WTC11 (cell line): Measurements from ENCODE around the gene ACTG2. TPM values are rescaled to one million over a fixed set of nuclear protein-coding genes. Genes with fewer than 3 reads are reported as not detected.

Source experiments
- ATAC-seq: fragments of 200-7000 bp; cut with Tn5 transposase; 2 replicates; pipeline ENCODE4 v1.10.0; 2021; ENCODE audit warnings: mild to moderate bottlenecking, moderate library complexity
- CTCF ChIA-PET: fragments of 300-600 bp; sonication (Branson Sonifier 250); formaldehyde crosslinking; loops from one replicate; lab custom pipeline; 2021; ENCODE audit warnings: antibody characterized with exemption; lab: Charles Lee
- POLR2A ChIA-PET: fragments of 350-600 bp; sonication (Branson Sonifier 250); formaldehyde crosslinking; loops from one replicate; lab custom pipeline; 2021; ENCODE audit warnings: antibody characterized with exemption; lab: Charles Lee
- DNase-seq: peaks from one replicate; pipeline ENCODE4 v3.0.0; 2021; ENCODE audit warnings: low spot score
- H3K27ac Mint-ChIP-seq: 2 replicates; pipeline ENCODE4 v1.8.0; 2021; ENCODE audit warnings: mixed read lengths
- H3K27me3 Mint-ChIP-seq: 2 replicates; pipeline ENCODE4 v1.8.0; 2021; ENCODE audit warnings: low read depth, mild to moderate bottlenecking, moderate library complexity, mixed read lengths
- H3K36me3 Mint-ChIP-seq: 2 replicates; pipeline ENCODE4 v1.8.0; 2021; ENCODE audit warnings: mixed read lengths
- H3K4me1 Mint-ChIP-seq: 2 replicates; pipeline ENCODE4 v1.8.0; 2022; ENCODE audit warnings: mixed read lengths
- H3K4me3 Mint-ChIP-seq: 2 replicates; pipeline ENCODE4 v1.8.0; 2021; ENCODE audit warnings: mild to moderate bottlenecking, moderate library complexity, mixed read lengths
- H3K9me3 Mint-ChIP-seq: 2 replicates; pipeline ENCODE4 v1.8.0; 2021; ENCODE audit warnings: mixed read lengths
- ATF6 ChIP-seq: sonication (generic); formaldehyde crosslinking; IDR thresholded peaks from 2 replicates; pipeline ENCODE4 v1.8.1; 2023; ENCODE audit warnings: mild to moderate bottlenecking, missing genetic modification reagents
- CDX4 ChIP-seq: fragments of 250-450 bp; sonication (Bioruptor Pico); IDR thresholded peaks from 2 replicates; pipeline ENCODE4 v1.9.0; 2021; ENCODE audit warnings: moderate library complexity, mild to moderate bottlenecking, inconsistent platforms, borderline replicate concordance
- CREB1 ChIP-seq: sonication (generic); formaldehyde crosslinking; IDR thresholded peaks from 2 replicates; pipeline ENCODE4 v1.8.0; 2023; ENCODE audit warnings: mild to moderate bottlenecking, missing genetic modification reagents
- CTCF ChIP-seq: fragments of 200-600 bp; IDR thresholded peaks from 2 replicates; pipeline ENCODE4 v1.8.0; 2022; ENCODE audit warnings: antibody characterized with exemption
- ELF4 ChIP-seq: sonication (generic); formaldehyde crosslinking; IDR thresholded peaks from 2 replicates; pipeline ENCODE4 v1.8.1; 2022; ENCODE audit warnings: low read depth, mild to moderate bottlenecking, moderate library complexity, missing genetic modification reagents
- ESRRA ChIP-seq: sonication (generic); formaldehyde crosslinking; IDR thresholded peaks from 2 replicates; pipeline ENCODE4 v1.8.1; 2022; ENCODE audit warnings: mild to moderate bottlenecking, missing genetic modification reagents, borderline replicate concordance
- FOXJ3 ChIP-seq: sonication (generic); formaldehyde crosslinking; IDR thresholded peaks from 2 replicates; pipeline ENCODE4 v1.9.0; 2021; ENCODE audit warnings: missing genetic modification reagents, mild to moderate bottlenecking, borderline replicate concordance
- HMGXB4 ChIP-seq: sonication (generic); formaldehyde crosslinking; IDR thresholded peaks from 2 replicates; pipeline ENCODE4 v1.8.1; 2023; ENCODE audit warnings: mild to moderate bottlenecking, moderate library complexity, missing genetic modification reagents
- KAT7 ChIP-seq: sonication (generic); formaldehyde crosslinking; IDR thresholded peaks from 2 replicates; pipeline ENCODE4 v1.8.1; 2023; ENCODE audit warnings: missing genetic modification reagents, mild to moderate bottlenecking, borderline replicate concordance
- MLX ChIP-seq: sonication (generic); formaldehyde crosslinking; IDR thresholded peaks from 2 replicates; pipeline ENCODE4 v1.8.1; 2023; ENCODE audit warnings: mild to moderate bottlenecking, missing genetic modification reagents, moderate library complexity
- MYBL2 ChIP-seq: sonication (generic); formaldehyde crosslinking; IDR thresholded peaks from 2 replicates; pipeline ENCODE4 v1.8.1; 2023; ENCODE audit warnings: mild to moderate bottlenecking, moderate library complexity, missing genetic modification reagents
- SMAD3 ChIP-seq: sonication (generic); formaldehyde crosslinking; IDR thresholded peaks from 2 replicates; pipeline ENCODE4 v1.8.0; 2022; ENCODE audit warnings: missing genetic modification reagents, mild to moderate bottlenecking, borderline replicate concordance
- SMAD4 ChIP-seq: sonication (generic); formaldehyde crosslinking; IDR thresholded peaks from 2 replicates; pipeline ENCODE4 v1.8.0; 2022; ENCODE audit warnings: mild to moderate bottlenecking, missing genetic modification reagents
- USF2 ChIP-seq: sonication (generic); formaldehyde crosslinking; IDR thresholded peaks from 2 replicates; pipeline ENCODE4 v1.8.1; 2023; ENCODE audit warnings: mild to moderate bottlenecking, missing genetic modification reagents, moderate library complexity
- ZBTB21 ChIP-seq: sonication (generic); formaldehyde crosslinking; IDR thresholded peaks from 2 replicates; pipeline ENCODE4 v1.8.1; 2023; ENCODE audit warnings: mild to moderate bottlenecking, missing genetic modification reagents, borderline replicate concordance
- ZNF121 ChIP-seq: sonication (generic); formaldehyde crosslinking; IDR thresholded peaks from 2 replicates; pipeline ENCODE4 v1.8.0; 2023; ENCODE audit warnings: missing genetic modification reagents
- ZNF263 ChIP-seq: sonication (generic); formaldehyde crosslinking; IDR thresholded peaks from 2 replicates; pipeline ENCODE4 v1.8.1; 2022; ENCODE audit warnings: low read depth, mild to moderate bottlenecking, moderate library complexity, missing genetic modification reagents
- ZNF281 ChIP-seq: sonication (generic); formaldehyde crosslinking; IDR thresholded peaks from 2 replicates; pipeline ENCODE4 v1.8.0; 2023; ENCODE audit warnings: mild to moderate bottlenecking, missing genetic modification reagents
- ZNF396 ChIP-seq: fragments of 250-450 bp; sonication (Bioruptor Pico); IDR thresholded peaks from 2 replicates; pipeline ENCODE4 v1.8.0; 2021; ENCODE audit warnings: mild to moderate bottlenecking, moderate library complexity, borderline replicate concordance
- ZNF423 ChIP-seq: fragments of 250-450 bp; sonication (Bioruptor Pico); IDR thresholded peaks from 2 replicates; pipeline ENCODE4 v2.1.2; 2022; ENCODE audit warnings: mild to moderate bottlenecking, moderate library complexity
- ZNF425 ChIP-seq: fragments of 250-450 bp; sonication (Bioruptor Pico); conservative IDR thresholded peaks from 2 replicates; pipeline ENCODE4 v1.9.0; 2021; ENCODE audit warnings: mild to moderate bottlenecking
- ZNF671 ChIP-seq: fragments of 250-450 bp; sonication (Bioruptor Pico); IDR thresholded peaks from 2 replicates; pipeline ENCODE4 v1.8.0; 2021; ENCODE audit warnings: mild to moderate bottlenecking
- total RNA-seq: library from RNA; stranded (reverse); gene quantifications from 3 replicates; pipeline ENCODE4 v1.2.3, GENCODE V29; 2021

Gene ACTG2
- total RNA-seq, 1 experiment from 2014 or later = 2.7 TPM

GRCh38 chr2:73947412-73948018, 54.7 kb downstream of the ACTG2 start (continued):
- TF ChIP-seq HMGXB4 (no peak), ZNF281 (no peak), ZNF263 (CRISPR knock-in tag) (no peak), ATF6 (CRISPR knock-in tag) (no peak)

- Mint-ChIP-seq H3K27ac (no peak overlapping the region), H3K9me3 (no peaks in the 10 kb centered on the region), H3K4me1 (no peaks in the 10 kb centered on the region), H3K36me3 (peaks cover 55% of the 10 kb centered on the region), H3K27me3 (no peaks in the 10 kb centered on the region), H3K4me3 (no peak overlapping the region)
- TF ChIP-seq CDX4 (CRISPR knock-in tag) (no peak), ZNF121 (CRISPR knock-in tag) (no peak), ZNF396 (CRISPR knock-in tag) (no peak), CTCF (no peak), ZNF425 (CRISPR knock-in tag) (no peak), FOXJ3 (CRISPR knock-in tag) (no peak), ZNF671 (no peak), ELF4 (CRISPR knock-in tag) (no peak), KAT7 (CRISPR knock-in tag) (no peak), USF2 (CRISPR knock-in tag) (no peak), SMAD3 (no peak), ZBTB21 (CRISPR knock-in tag) (no peak), MYBL2 (no peak), MLX (CRISPR knock-in tag) (no peak), SMAD4 (no peak), ZNF423 (no peak), CREB1 (CRISPR knock-in tag) (no peak), ESRRA (no peak)
- ChIA-PET CTCF (no interaction called here), POLR2A (no interaction called here)
- no peak for DNase-seq
- ATAC-seq = no peak
Observed at GRCh38 chr2:73949802-73950201, 57.0 kb downstream of the ACTG2 start.
